ENCODE measurements around the gene EZH2. TPM values are rescaled to one million over a fixed set of nuclear protein-coding genes. Genes with fewer than 3 reads are reported as not detected.

Gene EZH2
- total and polyA plus RNA-seq, 2 donors from 2014 or later, result 1.6 to 4.7 TPM

- FAIRE-seq, result no peak
Measured at GRCh38 chr7:148898845-148899484, 14.9 kb upstream of the EZH2 start.

GRCh38 chr7:148894591-148894990 is 10.5 kb upstream of the EZH2 start:
- intact Hi-C loops (cut with DNase I), result no loop called here
- no peak for FAIRE-seq

More at GRCh38 chr7:148898845-148899484, 14.9 kb upstream of the EZH2 start:
- Histone ChIP-seq H3K27ac (ENCODE audit: low read depth in 2 of 2, low read length in 2 of 2) (no peak overlapping the region), H3K4me1 (ENCODE audit: control insufficient read depth in 2 of 3, insufficient read depth in 2 of 3, low read depth in 1 of 3, low read length in 3 of 3) (no peaks in the 10 kb centered on the region), H3K9ac (ENCODE audit: low read length in 3 of 3) (no peak overlapping the region), H3K27me3 (ENCODE audit: control insufficient read depth, insufficient read depth, low read length) (no peaks in the 10 kb centered on the region), H3K4me3 (ENCODE audit: low read length in 3 of 3) (no peak overlapping the region), H3K9me3 (ENCODE audit: control insufficient read depth in 2 of 3, insufficient read depth in 1 of 3, low read length in 3 of 3) (no peaks in the 10 kb centered on the region), H3K36me3 (ENCODE audit: control insufficient read depth in 2 of 3, insufficient read depth in 3 of 3, low read length in 3 of 3) (no peaks in the 10 kb centered on the region)
- no peak for DNase-seq
- no peak for TF ChIP-seq CTCF (IDR thresholded peaks at IDR 0.05; ENCODE audit: borderline replicate concordance, extremely low read depth, insufficient read depth)
- intact Hi-C loops (cut with DNase I), result no loop called here

GRCh38 chr7:148893071-148893470 is 9.0 kb upstream of the EZH2 start:
- DNase-seq, result no peak
- Histone ChIP-seq H3K9me3 (ENCODE audit: control insufficient read depth in 2 of 3, insufficient read depth in 1 of 3, low read length in 3 of 3) (no peaks in the 10 kb centered on the region), H3K36me3 (ENCODE audit: control insufficient read depth in 2 of 3, insufficient read depth in 3 of 3, low read length in 3 of 3) (no peaks in the 10 kb centered on the region), H3K9ac (ENCODE audit: low read length in 3 of 3) (no peak overlapping the region), H3K4me1 (ENCODE audit: control insufficient read depth in 2 of 3, insufficient read depth in 2 of 3, low read depth in 1 of 3, low read length in 3 of 3) (no peaks in the 10 kb centered on the region), H3K27ac (ENCODE audit: low read depth in 2 of 2, low read length in 2 of 2) (no peak overlapping the region), H3K27me3 (ENCODE audit: control insufficient read depth, insufficient read depth, low read length) (no peaks in the 10 kb centered on the region), H3K4me3 (ENCODE audit: low read length in 3 of 3) (no peak overlapping the region)
- FAIRE-seq, result no peak
- intact Hi-C loops (cut with DNase I), result no loop called here
- no peak for TF ChIP-seq CTCF (IDR thresholded peaks at IDR 0.05; ENCODE audit: borderline replicate concordance, extremely low read depth, insufficient read depth)

More at GRCh38 chr7:148894591-148894990, 10.5 kb upstream of the EZH2 start:
- no peaks in the 10 kb centered on the region for H3K4me1 ChIP-seq (ENCODE audit: control insufficient read depth in 2 of 3, insufficient read depth in 2 of 3, low read depth in 1 of 3, low read length in 3 of 3)
- no peaks in the 10 kb centered on the region for H3K9me3 ChIP-seq (ENCODE audit: control insufficient read depth in 2 of 3, insufficient read depth in 1 of 3, low read length in 3 of 3)
- H3K36me3 ChIP-seq (ENCODE audit: control insufficient read depth in 2 of 3, insufficient read depth in 3 of 3, low read length in 3 of 3), result no peaks in the 10 kb centered on the region
- TF ChIP-seq CTCF (IDR thresholded peaks at IDR 0.05; ENCODE audit: borderline replicate concordance, extremely low read depth, insufficient read depth), result no peak
- H3K4me3 ChIP-seq (ENCODE audit: low read length in 3 of 3), result no peak overlapping the region
- H3K27ac ChIP-seq (ENCODE audit: low read depth in 2 of 2, low read length in 2 of 2), result no peak overlapping the region
- H3K27me3 ChIP-seq (ENCODE audit: control insufficient read depth, insufficient read depth, low read length), result no peaks in the 10 kb centered on the region
- H3K9ac ChIP-seq (ENCODE audit: low read length in 3 of 3), result no peak overlapping the region
- no peak for DNase-seq

GRCh38 chr7:148888300-148888699 is 4.2 kb upstream of the EZH2 start:
- Histone ChIP-seq H3K4me3 (ENCODE audit: low read length in 3 of 3) (no peak overlapping the region), H3K9ac (ENCODE audit: low read length in 3 of 3) (no peak overlapping the region), H3K4me1 (ENCODE audit: control insufficient read depth in 2 of 3, insufficient read depth in 2 of 3, low read depth in 1 of 3, low read length in 3 of 3) (no peaks in the 10 kb centered on the region), H3K36me3 (ENCODE audit: control insufficient read depth in 2 of 3, insufficient read depth in 3 of 3, low read length in 3 of 3) (no peaks in the 10 kb centered on the region), H3K27ac (ENCODE audit: low read depth in 2 of 2, low read length in 2 of 2) (no peak overlapping the region), H3K27me3 (ENCODE audit: control insufficient read depth, insufficient read depth, low read length) (no peaks in the 10 kb centered on the region), H3K9me3 (ENCODE audit: control insufficient read depth in 2 of 3, insufficient read depth in 1 of 3, low read length in 3 of 3) (no peaks in the 10 kb centered on the region)
- DNase-seq, result no peak
- no peak for FAIRE-seq
- intact Hi-C loops (cut with DNase I), result no loop called here
- no peak for TF ChIP-seq CTCF (IDR thresholded peaks at IDR 0.05; ENCODE audit: borderline replicate concordance, extremely low read depth, insufficient read depth)
